Islet precursor cell (in vitro differentiated cells): ENCODE data around the gene KMT2C.

ENCODE experiments used
- DNase-seq: peaks from one replicate; pipeline ENCODE4 v3.0.0-alpha.2; 2018

The KMT2C gene

DNA sequence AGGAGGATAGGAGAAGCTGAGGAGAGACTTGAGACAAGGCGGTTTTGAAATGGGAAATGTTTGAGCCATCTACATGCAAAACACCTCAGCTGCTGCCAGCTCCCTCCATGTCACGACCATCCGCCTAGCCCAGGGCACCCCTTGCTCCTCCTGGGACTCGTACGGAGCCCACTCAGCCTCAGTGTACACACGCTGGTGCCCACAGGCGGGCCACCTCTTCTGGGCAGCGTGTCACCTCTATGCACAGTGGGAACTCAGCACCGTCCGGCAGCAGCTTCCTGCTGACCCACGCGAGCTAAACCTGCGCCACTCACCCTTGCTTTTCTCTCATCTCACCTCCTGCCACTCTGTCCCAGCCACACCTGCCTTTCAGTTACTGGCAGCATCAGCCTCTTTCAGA lies 302.0 kb downstream of the KMT2C start:
- DNase-seq: no peak

DNA sequence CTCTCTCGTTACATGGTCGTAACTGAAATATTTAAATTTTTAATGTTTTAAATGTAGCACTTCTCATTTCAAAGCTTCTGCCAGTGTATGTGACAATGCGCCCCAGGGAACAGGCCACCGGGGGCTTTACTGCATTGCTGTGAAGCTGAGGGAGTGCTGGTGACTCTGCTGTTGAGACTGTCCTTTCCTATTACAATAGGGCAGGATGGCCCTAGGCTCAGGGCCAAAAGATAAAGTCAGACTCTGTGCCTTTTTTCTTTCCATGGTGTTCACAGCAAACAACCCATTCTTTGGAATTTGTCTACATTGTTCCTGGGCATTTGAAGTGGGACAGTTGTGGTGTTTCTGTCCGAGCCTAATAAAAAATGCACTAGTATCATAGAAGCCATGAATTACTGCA lies 303.0 kb downstream of the KMT2C start:
- DNase-seq: no peak

DNA sequence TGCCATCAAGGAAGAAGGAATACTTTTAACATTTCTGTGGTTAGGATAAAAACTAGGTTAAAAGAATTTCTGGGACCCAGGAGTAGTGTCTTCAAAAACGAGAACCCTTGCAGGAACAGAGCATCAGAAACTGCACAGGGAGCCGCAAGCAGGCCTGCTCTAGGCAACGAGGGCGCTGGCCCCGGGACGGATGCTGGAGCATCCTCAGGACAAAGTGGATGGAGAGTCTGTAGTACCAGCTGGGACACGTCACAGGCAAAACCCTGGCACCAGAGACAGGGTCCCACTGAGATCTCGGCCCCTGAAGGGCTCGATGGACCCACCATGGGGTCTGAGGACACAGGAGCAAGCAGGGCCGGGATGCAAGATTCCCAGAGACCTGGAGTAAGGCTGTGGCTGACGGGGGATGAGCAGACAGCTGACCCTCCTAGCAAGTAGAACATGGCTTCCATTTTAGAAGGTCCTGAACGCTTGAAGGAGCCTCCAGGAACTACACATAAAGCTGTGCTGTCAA lies 303.8 kb downstream of the KMT2C start:
- no peak for DNase-seq

DNA sequence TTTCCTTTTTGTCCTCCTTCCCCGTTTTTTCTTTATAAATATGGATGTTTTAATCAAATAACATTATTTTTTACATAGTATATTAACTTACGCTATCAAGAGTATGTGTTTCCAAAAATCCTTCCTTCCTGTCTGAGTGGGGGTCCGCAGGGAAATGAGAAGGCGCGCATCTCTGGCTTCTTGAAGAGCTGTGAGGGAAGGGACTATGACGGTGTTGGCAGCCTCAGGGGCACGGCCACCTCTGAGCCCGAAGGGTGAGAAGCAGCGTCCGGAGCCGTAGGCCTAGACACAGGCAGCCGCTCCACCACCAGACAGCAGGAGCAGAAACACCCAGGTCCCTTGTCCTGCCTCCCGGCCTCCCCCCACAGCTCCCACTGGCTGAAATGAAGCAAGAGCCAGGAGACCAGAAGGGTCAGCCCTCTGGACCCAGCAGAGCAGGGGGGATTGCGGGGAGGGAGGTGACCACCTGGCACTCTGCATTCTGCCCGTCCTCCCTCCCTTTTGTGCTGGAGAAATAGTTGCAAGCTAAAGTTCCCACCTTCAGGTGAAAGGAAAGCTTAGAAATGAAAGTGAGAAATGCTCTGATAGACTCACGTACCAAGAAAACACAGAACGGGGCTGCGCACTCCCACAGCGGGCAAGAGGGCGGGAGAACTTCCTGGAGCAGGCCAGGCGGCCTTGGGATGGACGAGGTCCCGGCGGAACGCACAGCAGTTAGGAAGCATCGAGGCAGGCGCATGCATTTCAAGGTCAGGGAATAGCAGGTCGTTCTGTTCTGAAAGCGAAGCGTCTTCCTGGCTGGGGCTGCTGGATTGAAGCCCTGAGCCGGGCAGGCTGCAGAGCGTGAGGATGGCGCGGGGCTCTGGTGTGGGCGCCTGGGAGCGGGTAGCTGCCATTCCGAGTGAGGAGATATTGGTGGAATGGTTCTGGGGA lies 304.9 kb downstream of the KMT2C start:
- DNase-seq: no peak

DNA sequence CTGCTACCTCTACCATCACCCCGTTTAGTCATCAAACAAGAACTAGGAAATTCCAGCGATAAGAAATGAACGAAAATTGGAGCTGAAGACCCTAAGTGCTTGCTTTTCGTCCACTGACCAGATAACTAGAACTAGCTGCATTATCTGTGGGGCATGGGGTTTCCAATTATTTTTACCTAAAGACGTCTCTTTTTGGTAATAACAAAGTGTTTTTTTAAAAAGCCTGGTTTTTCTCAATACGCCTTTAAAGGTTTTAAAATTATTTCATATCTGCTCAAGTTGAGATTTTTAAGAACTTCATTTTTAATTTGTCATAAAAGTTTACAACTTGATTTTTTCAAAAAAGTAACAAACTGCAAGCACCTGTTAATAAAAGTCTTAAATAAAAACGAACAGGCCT lies 306.1 kb downstream of the KMT2C start:
- DNase-seq: no peak

DNA sequence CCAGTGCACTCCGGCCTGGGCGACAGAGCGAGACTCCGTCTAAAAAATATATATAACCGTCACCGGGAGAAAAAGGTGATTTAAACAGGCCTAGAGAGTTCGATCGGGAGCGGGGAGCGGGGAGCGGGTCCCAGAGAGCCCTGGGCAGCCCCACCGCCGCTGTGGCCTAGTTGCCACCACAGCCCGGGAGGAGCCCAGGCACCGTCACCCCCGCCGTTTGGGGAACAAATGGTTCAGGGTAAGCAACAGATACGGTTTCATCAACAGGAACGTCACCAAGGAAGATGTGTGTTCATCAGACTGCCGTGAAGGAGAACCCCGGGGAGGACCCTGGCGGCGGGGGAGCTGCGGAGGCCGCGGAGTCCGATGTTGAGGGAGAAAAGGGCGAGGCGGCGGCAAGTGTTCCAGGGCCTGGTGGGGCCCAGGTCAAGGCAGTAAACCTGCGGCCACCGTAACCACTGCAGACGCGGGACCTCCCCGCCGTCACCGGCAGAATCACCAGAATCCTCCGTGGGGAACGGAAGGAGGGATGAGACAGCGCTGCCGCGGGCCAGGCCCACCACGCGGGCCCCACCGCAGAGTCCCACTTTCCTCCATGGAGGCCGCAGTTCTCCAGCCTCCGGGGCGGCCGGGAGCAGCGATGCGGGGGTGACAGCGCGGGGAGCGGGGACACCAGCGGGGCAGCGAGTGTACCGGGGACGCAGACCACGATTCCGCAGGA lies 306.9 kb downstream of the KMT2C start:
- DNase-seq: no peak

DNA sequence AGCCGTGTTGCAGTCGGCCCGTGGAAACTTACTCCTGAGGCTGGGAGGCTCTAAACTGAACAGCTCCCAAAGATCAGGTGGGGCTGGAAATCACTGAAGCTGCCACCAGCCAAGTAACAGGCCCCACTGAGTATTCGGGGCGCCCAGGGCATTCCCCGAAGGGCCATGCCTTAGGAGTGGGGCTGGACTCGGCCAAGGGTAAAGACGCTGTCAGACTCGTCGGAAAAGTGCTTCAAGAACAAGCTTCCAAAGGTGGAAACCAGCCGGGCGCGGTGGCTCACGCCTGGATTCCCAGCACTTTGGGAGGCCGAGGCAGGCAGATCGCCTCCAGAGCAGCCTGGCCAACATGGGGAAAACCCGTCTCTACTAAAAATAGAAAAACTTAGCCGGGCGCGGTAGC lies 307.6 kb downstream of the KMT2C start:
- DNase-seq: no peak

DNA sequence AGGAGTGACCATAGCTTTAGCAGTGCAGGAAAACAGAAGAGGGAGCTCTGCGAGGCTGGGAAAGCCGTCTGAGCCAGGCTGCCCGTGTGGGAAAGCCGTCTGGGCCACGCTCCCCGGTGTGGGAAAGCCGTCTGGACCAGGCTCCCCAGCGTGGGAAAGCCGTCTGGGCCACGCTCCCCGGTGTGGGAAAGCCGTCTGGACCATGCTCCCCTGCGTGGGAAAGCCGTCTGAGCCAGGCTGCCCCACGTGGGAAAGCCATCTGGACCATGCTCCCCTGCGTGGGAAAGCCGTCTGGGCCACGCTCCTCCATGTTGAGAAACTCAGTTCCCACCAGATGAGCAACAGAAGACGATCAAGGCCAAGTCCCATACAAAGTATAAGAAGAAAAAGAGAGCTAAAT lies 308.6 kb downstream of the KMT2C start:
- DNase-seq: no peak

DNA sequence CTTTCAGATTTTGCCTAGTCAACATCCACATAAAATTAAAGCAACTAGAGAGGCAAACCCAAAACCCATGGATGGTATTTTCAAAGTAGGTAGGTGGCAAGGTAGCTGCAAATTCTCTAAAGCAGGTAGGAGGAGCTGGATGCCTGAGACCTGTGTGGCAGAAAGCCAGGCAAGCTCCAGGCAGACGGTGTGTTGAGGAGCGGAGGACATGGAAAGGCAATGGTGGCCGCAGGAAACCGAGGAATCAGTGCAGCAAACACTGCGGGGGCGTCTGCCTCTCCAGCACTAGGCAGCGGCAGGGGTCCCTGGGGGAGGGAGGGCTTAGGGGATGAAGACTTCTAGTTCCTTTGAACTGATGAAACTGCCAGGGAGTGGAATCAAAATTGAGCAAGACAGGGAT lies 309.1 kb downstream of the KMT2C start:
- DNase-seq: no peak

DNA sequence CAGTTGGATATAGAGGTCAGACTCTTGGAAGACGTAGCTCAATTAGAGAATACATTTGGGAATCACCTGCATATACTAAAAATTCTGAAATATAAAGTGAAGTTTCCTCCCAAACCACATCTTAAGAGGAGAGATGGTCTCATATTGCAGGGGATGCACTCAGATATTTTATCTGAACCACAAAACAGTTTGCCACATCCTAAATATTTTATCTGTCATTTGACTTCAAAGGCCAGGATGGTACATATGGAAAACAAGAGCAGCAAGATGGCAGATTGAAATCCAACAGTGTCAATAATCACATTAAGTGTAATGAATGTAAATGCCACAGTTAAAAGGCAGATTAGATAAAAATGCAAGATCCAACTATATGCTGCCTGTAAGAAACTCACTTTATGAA lies 313.3 kb downstream of the KMT2C start:
- DNase-seq: no peak

DNA sequence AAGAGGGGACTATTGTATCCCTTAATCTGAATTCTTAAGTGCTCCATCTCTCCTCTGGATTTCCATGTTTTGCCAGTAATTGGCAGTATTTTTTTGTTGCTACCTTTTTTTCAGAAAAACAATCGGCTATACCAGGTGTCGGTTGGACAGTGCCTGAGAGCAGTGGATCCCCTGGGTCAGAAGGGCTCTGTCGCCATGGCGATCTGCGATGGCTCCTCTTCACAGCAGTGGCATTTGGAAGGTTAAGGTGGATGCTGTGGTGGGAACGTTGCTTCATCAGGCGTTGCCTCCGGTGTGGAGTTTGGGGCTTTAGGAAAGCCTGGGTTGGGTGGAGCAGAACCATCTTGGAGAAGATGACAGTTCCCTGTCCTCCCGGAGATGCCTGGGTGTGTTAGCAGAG lies 314.4 kb downstream of the KMT2C start:
- DNase-seq: peak; percentile 51

DNA sequence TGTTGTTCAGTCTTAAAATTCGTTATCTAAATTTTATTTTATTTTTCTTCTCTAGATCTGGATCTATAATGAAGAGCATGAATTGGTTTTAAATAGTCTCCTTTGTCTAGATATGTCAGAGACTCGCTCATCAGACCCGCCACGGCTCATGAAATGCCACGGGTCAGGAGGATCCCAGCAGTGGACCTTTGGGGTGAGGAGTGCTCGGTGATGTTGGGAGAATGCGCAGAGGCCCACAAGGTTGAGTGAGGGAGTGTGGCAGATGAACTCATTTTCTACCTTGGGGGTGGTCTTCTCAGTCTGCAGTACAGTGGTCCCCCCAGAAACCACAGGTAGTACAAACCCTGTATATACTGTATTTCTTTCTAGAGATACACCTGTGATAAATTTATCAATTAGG lies 315.0 kb downstream of the KMT2C start:
- no peak for DNase-seq

DNA sequence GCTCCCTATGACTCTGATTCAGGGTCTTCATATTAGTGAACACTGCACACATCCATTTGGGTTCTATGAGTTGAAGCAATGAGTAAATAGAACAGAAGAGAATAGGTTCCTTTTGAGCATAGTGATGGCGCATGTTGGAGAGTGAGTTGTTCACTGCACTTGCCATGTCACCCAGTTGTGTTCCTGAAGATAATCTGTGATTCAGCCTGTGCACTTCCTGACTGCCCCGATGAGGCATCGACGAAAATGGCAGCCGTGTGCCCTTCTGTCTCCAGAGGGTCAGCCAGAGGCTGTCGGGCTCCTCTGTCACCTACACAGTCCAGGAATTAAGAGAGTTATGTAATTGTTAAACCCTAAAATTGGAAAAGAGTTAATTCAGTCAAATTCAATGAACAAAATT lies 315.6 kb downstream of the KMT2C start:
- DNase-seq: no peak

DNA sequence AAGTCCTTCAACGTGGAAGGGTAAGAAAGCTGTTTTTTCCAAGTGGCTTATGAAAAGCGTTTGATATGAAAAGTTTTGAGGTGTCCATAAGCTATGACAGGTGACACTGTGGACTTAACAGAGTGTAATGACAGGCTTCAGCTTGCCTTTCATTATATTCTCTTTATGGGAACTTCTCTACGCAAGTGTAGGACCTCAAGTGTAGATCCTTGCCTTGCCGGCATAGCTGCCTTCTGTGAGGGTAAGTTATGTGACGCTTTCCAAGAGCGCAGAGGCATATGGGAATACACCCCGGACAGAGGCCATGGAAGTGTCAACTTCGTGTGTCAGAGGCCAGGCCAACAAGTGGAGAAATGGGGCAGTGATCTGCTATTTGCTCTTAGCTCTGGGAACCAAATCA lies 318.4 kb downstream of the KMT2C start:
- DNase-seq: no peak

DNA sequence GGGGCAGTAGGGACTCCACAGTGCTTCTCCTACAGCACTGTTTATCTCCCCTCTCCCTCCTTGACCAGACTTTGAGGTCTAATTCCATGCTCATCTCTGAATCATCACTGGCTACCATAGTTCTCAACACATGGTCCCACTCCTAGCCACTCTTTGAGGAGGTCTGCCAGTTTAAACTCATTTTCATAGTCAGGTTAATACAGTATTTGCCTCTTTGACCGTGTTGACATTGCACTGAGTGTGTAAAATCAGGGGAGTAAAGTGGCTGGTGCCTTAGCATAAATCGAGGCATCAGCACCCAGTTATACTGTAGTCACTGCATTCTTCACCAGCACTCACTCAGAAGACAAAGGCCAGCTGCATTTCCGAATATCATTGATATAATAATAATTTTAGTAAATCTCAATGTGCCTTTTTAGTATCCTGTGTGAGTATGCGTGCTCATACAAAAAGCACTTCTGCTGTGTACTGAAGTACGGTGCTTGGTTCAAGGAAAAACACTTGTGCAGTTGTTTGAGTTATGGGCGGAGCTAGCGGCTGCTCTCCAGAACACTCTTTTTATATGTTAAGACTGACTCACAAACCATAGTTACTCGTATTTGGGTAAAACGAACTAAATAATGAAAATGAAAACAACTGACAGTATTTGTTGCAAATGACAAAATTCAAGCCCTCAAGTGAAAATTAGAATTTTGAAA lies 320.6 kb downstream of the KMT2C start:
- no peak for DNase-seq

DNA sequence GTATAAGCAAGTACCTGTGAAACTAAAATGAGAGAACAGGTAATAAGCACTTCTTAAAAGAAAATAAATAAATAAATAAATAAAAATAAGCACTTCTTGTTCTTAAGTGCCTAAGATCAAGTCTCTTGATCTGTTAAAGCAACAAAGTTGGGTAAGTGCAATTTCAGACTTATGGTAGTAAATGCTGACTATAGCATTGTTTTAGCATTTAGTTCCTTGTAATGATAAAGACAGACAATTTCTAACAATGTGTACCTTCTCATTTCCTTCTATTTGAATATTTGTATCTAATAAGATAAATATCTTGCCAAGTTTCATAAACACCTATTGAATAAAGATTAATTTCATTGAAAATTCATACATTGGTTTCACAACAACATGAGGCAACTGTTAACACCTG lies 323.0 kb downstream of the KMT2C start:
- no peak for DNase-seq

DNA sequence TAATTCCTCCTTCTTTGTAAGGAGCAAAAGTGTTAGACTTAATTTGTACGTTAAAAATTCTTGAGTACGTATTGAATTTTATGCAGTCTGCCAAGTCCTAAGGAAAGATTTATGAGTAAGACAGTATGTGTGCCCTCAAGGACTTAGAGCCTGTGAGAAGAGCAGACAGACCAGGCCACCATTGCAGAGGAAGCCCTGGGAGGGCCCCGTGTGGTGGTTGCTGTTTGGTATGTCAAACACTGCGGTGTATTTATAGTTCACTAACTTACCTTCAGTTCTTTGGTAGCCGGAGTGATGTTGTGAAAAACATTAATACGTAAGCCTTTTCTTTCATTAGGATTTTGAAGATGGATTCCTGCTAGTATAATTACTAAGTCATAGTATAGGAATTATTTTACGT lies 327.4 kb downstream of the KMT2C start:
- peak; percentile 69 for DNase-seq

DNA sequence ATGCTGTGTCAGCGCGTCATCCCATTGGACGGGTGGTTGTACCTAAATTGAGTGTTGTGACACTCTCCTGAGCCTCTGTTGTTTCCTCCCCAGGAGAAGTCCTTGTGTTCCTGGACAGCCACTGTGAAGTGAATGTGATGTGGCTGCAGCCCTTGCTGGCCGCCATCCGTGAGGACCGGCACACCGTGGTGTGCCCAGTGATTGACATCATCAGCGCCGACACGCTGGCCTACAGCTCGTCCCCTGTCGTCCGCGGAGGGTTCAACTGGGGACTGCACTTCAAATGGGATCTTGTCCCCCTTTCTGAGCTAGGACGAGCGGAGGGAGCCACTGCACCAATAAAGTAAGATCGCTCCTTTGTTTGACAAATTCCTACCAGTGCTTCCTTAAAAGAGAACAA lies 327.9 kb downstream of the KMT2C start:
- no peak for DNase-seq

DNA sequence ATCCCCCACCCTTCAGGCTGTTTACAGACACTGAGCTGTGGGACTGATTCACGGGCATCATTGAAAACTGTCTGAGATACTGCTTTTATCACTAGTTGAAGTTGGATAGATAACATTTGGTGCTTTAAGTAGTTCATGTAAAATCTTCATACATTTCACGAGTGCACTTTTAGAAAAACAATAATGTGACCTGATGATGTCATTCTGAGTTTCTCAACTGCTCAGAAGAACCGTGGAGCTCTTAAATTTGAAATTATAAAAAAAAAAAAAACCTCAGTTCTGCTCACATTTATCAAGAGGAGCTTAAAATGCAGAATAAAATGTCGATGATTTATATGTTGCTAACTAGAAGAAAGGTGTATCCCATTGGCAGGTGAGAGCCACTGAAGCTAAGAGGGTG lies 328.8 kb downstream of the KMT2C start:
- DNase-seq: no peak

DNA sequence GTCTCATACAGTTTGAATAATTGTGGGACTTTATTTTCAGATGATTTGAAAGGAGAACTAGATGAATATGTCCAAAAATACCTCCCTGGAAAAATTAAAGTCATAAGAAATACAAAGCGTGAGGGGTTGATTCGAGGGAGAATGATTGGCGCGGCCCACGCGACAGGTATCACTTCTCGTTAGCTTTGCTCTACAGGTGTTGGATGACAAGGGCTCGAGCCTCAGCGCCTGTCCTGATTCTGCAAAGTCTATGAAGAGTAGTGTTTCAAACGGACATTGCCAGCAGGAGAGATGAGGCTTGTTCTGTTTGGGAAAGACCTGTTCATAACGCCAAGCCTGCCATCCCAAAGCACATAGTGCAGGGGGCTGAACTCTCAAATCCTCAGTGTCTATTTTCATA lies 330.6 kb downstream of the KMT2C start:
- DNase-seq: no peak

DNA sequence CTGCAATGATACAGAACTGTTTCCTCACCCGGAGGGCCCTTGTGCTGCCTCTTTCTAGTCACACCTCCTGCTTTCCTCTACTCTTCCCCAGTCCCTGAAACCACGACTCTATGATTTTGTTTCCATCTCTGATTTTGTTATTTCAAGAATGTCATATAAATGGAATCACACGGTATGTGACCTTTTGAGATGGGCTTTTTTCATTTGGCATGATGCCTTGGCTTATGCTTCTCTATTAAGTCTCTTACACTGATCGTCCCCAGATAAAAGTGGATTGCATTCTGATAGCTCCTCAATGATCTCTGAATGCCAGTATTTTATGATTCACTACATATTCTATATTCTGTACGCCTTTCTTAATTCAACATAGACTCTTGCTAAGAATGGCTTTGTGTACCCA lies 332.1 kb downstream of the KMT2C start:
- DNase-seq: no peak

DNA sequence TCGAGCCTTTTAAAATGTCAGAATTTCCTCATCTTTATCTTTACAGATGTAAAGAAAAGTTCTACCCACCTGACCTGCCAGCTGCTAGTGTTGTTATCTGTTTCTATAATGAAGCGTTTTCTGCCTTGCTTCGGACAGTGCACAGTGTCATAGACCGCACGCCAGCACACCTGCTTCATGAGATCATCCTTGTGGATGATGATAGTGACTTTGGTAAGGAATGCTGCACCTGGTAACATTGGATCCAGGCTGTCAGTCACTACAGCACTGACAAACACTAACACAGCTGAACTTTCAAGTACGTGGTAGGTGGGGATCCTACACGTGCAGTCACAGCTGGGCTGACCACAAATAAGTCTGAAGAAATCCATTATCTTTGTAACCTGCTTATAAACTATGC lies 332.7 kb downstream of the KMT2C start:
- DNase-seq: no peak

DNA sequence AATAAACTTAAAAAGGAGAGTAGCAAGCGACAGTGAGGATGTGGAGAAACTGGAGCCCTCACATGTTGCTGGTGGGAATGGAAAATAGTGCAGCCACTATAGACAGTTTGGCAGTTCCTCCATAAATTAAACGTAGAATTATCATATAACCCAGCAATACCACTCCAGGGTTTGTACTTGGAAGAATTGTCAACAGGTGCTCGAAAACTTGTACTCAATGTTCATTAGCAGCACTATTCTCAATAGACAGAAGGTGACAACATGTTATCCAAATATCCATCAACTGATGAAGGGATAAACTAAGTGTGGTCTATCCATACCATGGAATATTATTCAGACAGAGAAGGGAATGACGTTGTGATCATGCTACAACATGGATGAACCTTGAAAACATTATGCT lies 338.5 kb downstream of the KMT2C start:
- no peak for DNase-seq

DNA sequence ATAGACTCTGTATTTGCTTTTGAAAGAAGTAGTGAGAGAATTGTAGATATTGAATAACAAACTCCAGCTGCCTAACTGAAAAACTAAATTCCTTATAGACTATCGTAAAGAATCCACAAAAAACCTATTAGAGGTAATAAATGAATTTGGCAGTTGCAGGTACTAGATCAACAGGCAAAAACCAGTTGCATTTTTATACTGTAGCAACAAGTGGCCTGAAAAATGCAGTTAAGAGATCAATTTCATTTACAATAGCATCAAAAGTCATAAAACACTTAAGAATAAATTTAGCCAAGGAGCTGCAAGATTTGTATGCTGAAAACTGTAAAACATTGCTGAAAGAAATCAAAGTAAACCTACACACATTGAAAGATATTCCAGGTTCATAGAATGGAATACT lies 340.0 kb downstream of the KMT2C start:
- DNase-seq: no peak
